ENCODE results near the gene B3GALT6. TPM values are rescaled to one million over a fixed set of nuclear protein-coding genes. Genes with fewer than 3 reads are reported as not detected.

B3GALT6 gene
- total and polyA plus RNA-seq, 8 donors, result 6.2 to 13.4 (median 8.8) TPM

DNA sequence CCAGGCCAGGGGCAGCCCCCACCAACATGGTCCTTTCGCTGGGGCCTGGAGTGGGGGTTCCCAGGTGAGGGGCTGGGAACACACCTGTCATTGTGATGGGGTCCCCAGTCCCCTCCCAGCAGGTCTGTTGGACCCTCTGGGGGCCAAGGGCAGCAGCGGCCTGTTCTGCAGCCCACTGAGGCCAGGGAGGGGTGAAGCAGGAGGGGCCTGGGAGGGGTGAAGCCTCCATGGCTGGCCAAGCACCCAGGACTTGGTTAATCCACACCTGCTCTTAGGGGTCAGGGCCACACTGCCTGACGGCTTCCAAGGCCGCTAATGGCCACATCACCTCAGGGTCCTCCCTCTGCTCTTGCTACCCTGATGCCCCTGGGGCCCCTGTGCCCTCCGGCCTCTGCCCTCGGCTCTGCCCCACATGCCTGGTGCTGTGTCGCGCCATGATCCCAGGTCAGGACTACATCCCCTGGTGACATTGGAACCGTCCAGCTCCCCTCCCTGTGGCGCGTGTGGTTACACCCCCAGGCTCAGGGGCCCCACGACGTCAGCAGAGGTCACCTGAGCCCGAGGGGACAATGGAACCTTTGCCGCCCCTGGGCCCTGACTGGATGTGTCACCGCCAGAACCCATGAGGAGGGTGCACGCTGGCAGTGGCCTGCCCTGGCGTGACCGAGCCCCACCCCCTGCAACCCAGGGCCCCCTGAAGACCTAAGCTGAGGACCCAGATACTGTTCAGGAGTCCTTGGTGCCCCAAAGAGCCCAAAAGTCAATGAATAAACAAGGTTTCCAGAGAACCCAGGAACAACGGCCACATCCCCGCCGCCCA is 32.7 kb upstream of the B3GALT6 start:
- H3K9me3 ChIP-seq, result no peaks in the 10 kb centered on the region
- WGBS, 2 donors, result 81 to 82% methylated on average over 22 of the region's 22 CpGs
- no peaks in the 10 kb centered on the region for H3K4me1 ChIP-seq
- H3K27me3 ChIP-seq, result no peaks in the 10 kb centered on the region
- FAIRE-seq (no peak), ATAC-seq (no peak), DNase-seq (peak in 3 of 6 donors; percentile 16 to 73 (median 52))
- TF ChIP-seq CTCF (IDR thresholded peaks at IDR 0.05), result no peak
- no peaks in the 10 kb centered on the region for H3K36me3 ChIP-seq
- H3K4me3 ChIP-seq, result no peak overlapping the region
- H3K27ac ChIP-seq, result no peak overlapping the region
- intact Hi-C loops (cut with DNase I), result no loop called here

GRCh38 chr1:1199961-1200875 is 31.8 kb upstream of the B3GALT6 start:
- Histone ChIP-seq H3K27me3 (no peaks in the 10 kb centered on the region), H3K27ac (no peak overlapping the region)
- intact Hi-C loops (cut with DNase I), result no loop called here

DNA sequence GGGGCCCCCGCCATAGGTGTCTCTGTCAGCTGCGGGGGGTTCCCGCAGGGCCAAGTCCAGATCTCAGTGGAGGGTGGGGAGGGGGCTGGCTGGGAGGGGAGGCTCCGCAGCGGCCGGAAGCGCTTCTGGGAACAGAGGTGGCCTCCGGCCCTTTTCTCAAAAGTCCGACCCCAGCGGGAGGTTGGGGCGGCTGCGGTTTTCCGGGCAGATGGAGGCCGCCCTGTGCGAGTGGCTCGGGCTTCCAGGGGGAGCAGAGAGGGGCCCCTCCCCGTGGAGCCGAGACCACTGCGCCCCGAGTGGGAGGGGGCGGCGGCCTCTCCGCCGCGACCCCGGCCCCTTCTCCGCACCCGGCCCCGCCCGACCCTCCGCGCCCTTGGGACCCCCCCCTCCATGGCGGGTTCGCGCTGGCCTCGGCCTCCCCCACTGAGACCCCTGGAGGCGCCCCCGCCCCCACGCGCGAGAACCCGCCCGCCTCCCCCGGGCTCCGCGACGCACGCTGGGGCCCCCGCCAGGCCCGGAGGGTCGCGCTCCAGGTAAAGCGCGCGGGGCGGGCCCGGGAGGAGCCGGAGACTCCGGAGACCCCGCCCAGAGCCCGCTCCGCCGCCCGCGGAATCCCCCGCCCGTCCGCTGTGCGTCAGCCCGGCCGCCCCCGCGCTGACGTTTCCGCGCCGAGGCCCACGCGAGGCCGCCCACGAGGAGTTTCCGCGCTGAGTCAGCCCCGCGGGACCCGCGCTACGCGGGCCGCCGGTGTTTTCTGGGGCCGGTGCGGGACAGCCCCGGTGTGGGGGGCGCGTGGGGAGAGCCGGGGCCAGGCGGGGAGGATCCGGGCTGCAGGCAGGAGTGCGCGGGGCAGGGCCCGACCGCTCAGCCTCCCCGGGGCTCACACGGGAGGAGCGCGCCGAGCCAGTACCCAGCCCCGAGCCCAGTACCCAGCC is 30.9 kb upstream of the B3GALT6 start:
- H3K9me3 ChIP-seq, result no peaks in the 10 kb centered on the region
- 3 to 9% methylated on average over 15 to 109 of the region's 109 CpGs for WGBS, 2 donors
- no peaks in the 10 kb centered on the region for H3K4me1 ChIP-seq
- intact Hi-C loops (cut with DNase I), result no loop called here
- no peak for TF ChIP-seq CTCF (IDR thresholded peaks at IDR 0.05)
- H3K4me3 ChIP-seq, result peak overlapping the region; percentile 28 to 42 (median 33)
- FAIRE-seq (no peak), ATAC-seq (peak; percentile 47 to 81 (median 62)), DNase-seq (peak in 3 of 6 donors; percentile 51 to 78 (median 76))
- H3K27me3 ChIP-seq, result no peaks in the 10 kb centered on the region
- H3K27ac ChIP-seq, result no peak overlapping the region
- H3K36me3 ChIP-seq, result no peaks in the 10 kb centered on the region

More at GRCh38 chr1:1199961-1200875, 31.8 kb upstream of the B3GALT6 start:
- peak in 1 of 4 donors; percentile 3 for ATAC-seq
- 76 to 80% methylated on average over 31 of the region's 31 CpGs for WGBS, 2 donors
- FAIRE-seq, result no peak
- no peak for TF ChIP-seq CTCF (IDR thresholded peaks at IDR 0.05)
- no peaks in the 10 kb centered on the region for H3K4me1 ChIP-seq
- H3K4me3 ChIP-seq, result no peak overlapping the region
- no peaks in the 10 kb centered on the region for H3K36me3 ChIP-seq
- H3K9me3 ChIP-seq, result no peaks in the 10 kb centered on the region
- DNase-seq, result peak in 3 of 6 donors; percentile 31 to 61 (median 54)

- intact Hi-C loops (cut with DNase I), result no loop called here
- WGBS, 2 donors, result 54 to 78% methylated on average over 19 to 27 of the region's 27 CpGs
- no peaks in the 10 kb centered on the region for H3K36me3 ChIP-seq
- H3K4me1 ChIP-seq, result no peaks in the 10 kb centered on the region
- H3K4me3 ChIP-seq, result no peak overlapping the region
- peak in 3 of 6 donors; percentile 27 to 70 (median 56) for DNase-seq
- no peaks in the 10 kb centered on the region for H3K9me3 ChIP-seq
- no peak for ATAC-seq
- H3K27ac ChIP-seq, result no peak overlapping the region
- H3K27me3 ChIP-seq, result no peaks in the 10 kb centered on the region
- FAIRE-seq, result no peak
- TF ChIP-seq CTCF (IDR thresholded peaks at IDR 0.05), result no peak
These were observed 29.0 kb upstream of the B3GALT6 start for GRCh38 chr1:1202831-1203560.

Measured in pancreas (tissue), 10 donors.